WTC11 (cell line): ENCODE measurements around the gene NSUN2. TPM values are rescaled to one million over a fixed set of nuclear protein-coding genes. Genes with fewer than 3 reads are reported as not detected.

ENCODE experiments used
- ATAC-seq: fragments of 200-7000 bp; cut with Tn5 transposase; 2 replicates; pipeline ENCODE4 v1.10.0; 2021; ENCODE audit warnings: mild to moderate bottlenecking, moderate library complexity
- CTCF ChIA-PET: fragments of 300-600 bp; sonication (Branson Sonifier 250); formaldehyde crosslinking; loops from one replicate; lab custom pipeline; 2021; ENCODE audit warnings: antibody characterized with exemption; lab: Charles Lee
- POLR2A ChIA-PET: fragments of 350-600 bp; sonication (Branson Sonifier 250); formaldehyde crosslinking; loops from one replicate; lab custom pipeline; 2021; ENCODE audit warnings: antibody characterized with exemption; lab: Charles Lee
- DNase-seq: peaks from one replicate; pipeline ENCODE4 v3.0.0; 2021; ENCODE audit warnings: low spot score
- H3K27ac Mint-ChIP-seq: 2 replicates; pipeline ENCODE4 v1.8.0; 2021; ENCODE audit warnings: mixed read lengths
- H3K27me3 Mint-ChIP-seq: 2 replicates; pipeline ENCODE4 v1.8.0; 2021; ENCODE audit warnings: low read depth, mild to moderate bottlenecking, moderate library complexity, mixed read lengths
- H3K36me3 Mint-ChIP-seq: 2 replicates; pipeline ENCODE4 v1.8.0; 2021; ENCODE audit warnings: mixed read lengths
- H3K4me1 Mint-ChIP-seq: 2 replicates; pipeline ENCODE4 v1.8.0; 2022; ENCODE audit warnings: mixed read lengths
- H3K4me3 Mint-ChIP-seq: 2 replicates; pipeline ENCODE4 v1.8.0; 2021; ENCODE audit warnings: mild to moderate bottlenecking, moderate library complexity, mixed read lengths
- H3K9me3 Mint-ChIP-seq: 2 replicates; pipeline ENCODE4 v1.8.0; 2021; ENCODE audit warnings: mixed read lengths
- ARID4B ChIP-seq: sonication (generic); formaldehyde crosslinking; IDR thresholded peaks from 2 replicates; pipeline ENCODE4 v1.8.0; 2023; ENCODE audit warnings: missing genetic modification reagents, mild to moderate bottlenecking, borderline replicate concordance
- ATF2 ChIP-seq: sonication (generic); formaldehyde crosslinking; IDR thresholded peaks from 2 replicates; pipeline ENCODE4 v1.8.1; 2022; ENCODE audit warnings: low read depth, missing genetic modification reagents, borderline replicate concordance
- JAZF1 ChIP-seq: fragments of 250-450 bp; sonication (Bioruptor Pico); IDR thresholded peaks from 2 replicates; pipeline ENCODE4 v1.9.0; 2021; ENCODE audit warnings: moderate library complexity, mild to moderate bottlenecking, inconsistent platforms
- NFYB ChIP-seq: sonication (generic); formaldehyde crosslinking; conservative IDR thresholded peaks from 2 replicates; pipeline ENCODE4 v1.8.0; 2022; ENCODE audit warnings: low read depth, missing genetic modification reagents
- SOX15 ChIP-seq: fragments of 250-450 bp; sonication (Bioruptor Pico); IDR thresholded peaks from 2 replicates; pipeline ENCODE4 v1.9.0; 2021; ENCODE audit warnings: mild to moderate bottlenecking
- ZNF121 ChIP-seq: sonication (generic); formaldehyde crosslinking; IDR thresholded peaks from 2 replicates; pipeline ENCODE4 v1.8.0; 2023; ENCODE audit warnings: missing genetic modification reagents
- ZNF512 ChIP-seq: sonication (generic); formaldehyde crosslinking; IDR thresholded peaks from 2 replicates; pipeline ENCODE4 v1.8.1; 2022; ENCODE audit warnings: missing genetic modification reagents, borderline replicate concordance
- ZNF532 ChIP-seq: fragments of 250-450 bp; sonication (Bioruptor Pico); IDR thresholded peaks from 2 replicates; pipeline ENCODE4 v1.9.0; 2021; ENCODE audit warnings: mild to moderate bottlenecking, borderline replicate concordance
- total RNA-seq: library from RNA; stranded (reverse); gene quantifications from 3 replicates; pipeline ENCODE4 v1.2.3, GENCODE V29; 2021
- TF ChIP-seq, protein P1 (sequence below): sonication (generic); formaldehyde crosslinking; IDR thresholded peaks from 2 replicates; pipeline ENCODE4 v1.8.0; 2022; ENCODE audit warnings: missing genetic modification reagents
- TF ChIP-seq, protein P2 (sequence below): sonication (generic); formaldehyde crosslinking; IDR thresholded peaks from 2 replicates; pipeline ENCODE4 v1.8.1; 2023; ENCODE audit warnings: mild to moderate bottlenecking, missing genetic modification reagents, moderate library complexity
- TF ChIP-seq, protein P3 (sequence below): sonication (generic); formaldehyde crosslinking; conservative IDR thresholded peaks from 2 replicates; pipeline ENCODE4 v1.8.1; 2022; ENCODE audit warnings: mild to moderate bottlenecking, missing genetic modification reagents
- TF ChIP-seq, protein P4 (sequence below): fragments of 250-450 bp; sonication (Bioruptor Pico); IDR thresholded peaks from 2 replicates; pipeline ENCODE4 v1.8.0; 2021; ENCODE audit warnings: mild to moderate bottlenecking

NSUN2 gene
- total RNA-seq, 1 experiment from 2014 or later = 88.4 TPM

GRCh38 chr5:6587171-6587570 lies 45.7 kb downstream of the NSUN2 start:
- H3K4me1 Mint-ChIP-seq = peaks cover 7% of the 10 kb centered on the region
- POLR2A ChIA-PET = no interaction called here
- H3K27me3 Mint-ChIP-seq = peaks cover 47% of the 10 kb centered on the region
- no peak overlapping the region for H3K4me3 Mint-ChIP-seq
- CTCF ChIA-PET = no interaction called here
- H3K9me3 Mint-ChIP-seq = peaks cover 5% of the 10 kb centered on the region
- DNase-seq (no peak), ATAC-seq (no peak)
- H3K27ac Mint-ChIP-seq = no peak overlapping the region
- TF ChIP-seq, protein P1, sequence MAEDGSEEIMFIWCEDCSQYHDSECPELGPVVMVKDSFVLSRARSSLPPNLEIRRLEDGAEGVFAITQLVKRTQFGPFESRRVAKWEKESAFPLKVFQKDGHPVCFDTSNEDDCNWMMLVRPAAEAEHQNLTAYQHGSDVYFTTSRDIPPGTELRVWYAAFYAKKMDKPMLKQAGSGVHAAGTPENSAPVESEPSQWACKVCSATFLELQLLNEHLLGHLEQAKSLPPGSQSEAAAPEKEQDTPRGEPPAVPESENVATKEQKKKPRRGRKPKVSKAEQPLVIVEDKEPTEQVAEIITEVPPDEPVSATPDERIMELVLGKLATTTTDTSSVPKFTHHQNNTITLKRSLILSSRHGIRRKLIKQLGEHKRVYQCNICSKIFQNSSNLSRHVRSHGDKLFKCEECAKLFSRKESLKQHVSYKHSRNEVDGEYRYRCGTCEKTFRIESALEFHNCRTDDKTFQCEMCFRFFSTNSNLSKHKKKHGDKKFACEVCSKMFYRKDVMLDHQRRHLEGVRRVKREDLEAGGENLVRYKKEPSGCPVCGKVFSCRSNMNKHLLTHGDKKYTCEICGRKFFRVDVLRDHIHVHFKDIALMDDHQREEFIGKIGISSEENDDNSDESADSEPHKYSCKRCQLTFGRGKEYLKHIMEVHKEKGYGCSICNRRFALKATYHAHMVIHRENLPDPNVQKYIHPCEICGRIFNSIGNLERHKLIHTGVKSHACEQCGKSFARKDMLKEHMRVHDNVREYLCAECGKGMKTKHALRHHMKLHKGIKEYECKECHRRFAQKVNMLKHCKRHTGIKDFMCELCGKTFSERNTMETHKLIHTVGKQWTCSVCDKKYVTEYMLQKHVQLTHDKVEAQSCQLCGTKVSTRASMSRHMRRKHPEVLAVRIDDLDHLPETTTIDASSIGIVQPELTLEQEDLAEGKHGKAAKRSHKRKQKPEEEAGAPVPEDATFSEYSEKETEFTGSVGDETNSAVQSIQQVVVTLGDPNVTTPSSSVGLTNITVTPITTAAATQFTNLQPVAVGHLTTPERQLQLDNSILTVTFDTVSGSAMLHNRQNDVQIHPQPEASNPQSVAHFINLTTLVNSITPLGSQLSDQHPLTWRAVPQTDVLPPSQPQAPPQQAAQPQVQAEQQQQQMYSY (CRISPR knock-in tag) = no peak
- TF ChIP-seq, protein P2, sequence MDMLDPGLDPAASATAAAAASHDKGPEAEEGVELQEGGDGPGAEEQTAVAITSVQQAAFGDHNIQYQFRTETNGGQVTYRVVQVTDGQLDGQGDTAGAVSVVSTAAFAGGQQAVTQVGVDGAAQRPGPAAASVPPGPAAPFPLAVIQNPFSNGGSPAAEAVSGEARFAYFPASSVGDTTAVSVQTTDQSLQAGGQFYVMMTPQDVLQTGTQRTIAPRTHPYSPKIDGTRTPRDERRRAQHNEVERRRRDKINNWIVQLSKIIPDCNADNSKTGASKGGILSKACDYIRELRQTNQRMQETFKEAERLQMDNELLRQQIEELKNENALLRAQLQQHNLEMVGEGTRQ (CRISPR knock-in tag) = no peak
- TF ChIP-seq ZNF121 = no peak
- TF ChIP-seq ATF2 (CRISPR knock-in tag) = no peak
- TF ChIP-seq, protein P3, sequence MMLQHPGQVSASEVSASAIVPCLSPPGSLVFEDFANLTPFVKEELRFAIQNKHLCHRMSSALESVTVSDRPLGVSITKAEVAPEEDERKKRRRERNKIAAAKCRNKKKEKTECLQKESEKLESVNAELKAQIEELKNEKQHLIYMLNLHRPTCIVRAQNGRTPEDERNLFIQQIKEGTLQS (CRISPR knock-in tag) = no peak
- TF ChIP-seq NFYB = no peak
- TF ChIP-seq, protein P4, sequence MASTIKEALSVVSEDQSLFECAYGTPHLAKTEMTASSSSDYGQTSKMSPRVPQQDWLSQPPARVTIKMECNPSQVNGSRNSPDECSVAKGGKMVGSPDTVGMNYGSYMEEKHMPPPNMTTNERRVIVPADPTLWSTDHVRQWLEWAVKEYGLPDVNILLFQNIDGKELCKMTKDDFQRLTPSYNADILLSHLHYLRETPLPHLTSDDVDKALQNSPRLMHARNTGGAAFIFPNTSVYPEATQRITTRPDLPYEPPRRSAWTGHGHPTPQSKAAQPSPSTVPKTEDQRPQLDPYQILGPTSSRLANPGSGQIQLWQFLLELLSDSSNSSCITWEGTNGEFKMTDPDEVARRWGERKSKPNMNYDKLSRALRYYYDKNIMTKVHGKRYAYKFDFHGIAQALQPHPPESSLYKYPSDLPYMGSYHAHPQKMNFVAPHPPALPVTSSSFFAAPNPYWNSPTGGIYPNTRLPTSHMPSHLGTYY (CRISPR knock-in tag) = no peak
- TF ChIP-seq JAZF1 = no peak
- no peak for TF ChIP-seq ZNF512 (CRISPR knock-in tag)
- TF ChIP-seq ZNF532 (CRISPR knock-in tag) = no peak
- no peak for TF ChIP-seq SOX15
- no peak for TF ChIP-seq ARID4B
- no peaks in the 10 kb centered on the region for H3K36me3 Mint-ChIP-seq
